Raji (cell line): ENCODE results near the gene GLT8D2.

Experiments used
- POLR2A ChIP-seq: IDR thresholded peaks from 2 replicates; pipeline ENCODE4 v1.6.1; 2011; ENCODE audit warnings: low read depth, low read length, control low read depth; ENCODE audit not compliant: insufficient read depth

Gene GLT8D2

GRCh38 chr12:104024348-104024747 lies 25.6 kb downstream of the GLT8D2 start:
- TF ChIP-seq POLR2A, result no peak

GRCh38 chr12:104023710-104024109 lies 26.3 kb downstream of the GLT8D2 start:
- TF ChIP-seq POLR2A, result no peak

DNA sequence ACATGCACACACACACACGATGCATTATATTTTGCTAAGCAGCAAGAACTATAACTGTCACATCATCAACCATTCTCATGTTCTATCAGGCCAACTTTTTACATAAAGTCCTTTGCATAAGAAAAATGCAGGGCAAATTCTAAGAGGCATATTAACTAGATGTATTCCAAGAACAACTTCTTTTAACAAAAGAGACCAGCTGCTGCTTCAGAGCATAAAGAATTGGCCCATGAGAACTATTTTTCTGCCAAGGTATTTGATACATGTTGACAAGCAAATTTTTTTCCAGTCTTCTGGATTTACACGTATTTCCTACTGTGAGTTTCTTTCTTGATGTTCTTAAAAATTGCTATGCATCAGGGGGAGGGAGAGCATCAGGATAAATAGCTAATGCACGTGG lies 27.2 kb downstream of the GLT8D2 start:
- TF ChIP-seq POLR2A, result no peak

GRCh38 chr12:104012331-104012730 lies 37.7 kb downstream of the GLT8D2 start:
- no peak for TF ChIP-seq POLR2A

- no peak for TF ChIP-seq POLR2A
Measured at GRCh38 chr12:104011253-104011652, 38.7 kb downstream of the GLT8D2 start.

DNA sequence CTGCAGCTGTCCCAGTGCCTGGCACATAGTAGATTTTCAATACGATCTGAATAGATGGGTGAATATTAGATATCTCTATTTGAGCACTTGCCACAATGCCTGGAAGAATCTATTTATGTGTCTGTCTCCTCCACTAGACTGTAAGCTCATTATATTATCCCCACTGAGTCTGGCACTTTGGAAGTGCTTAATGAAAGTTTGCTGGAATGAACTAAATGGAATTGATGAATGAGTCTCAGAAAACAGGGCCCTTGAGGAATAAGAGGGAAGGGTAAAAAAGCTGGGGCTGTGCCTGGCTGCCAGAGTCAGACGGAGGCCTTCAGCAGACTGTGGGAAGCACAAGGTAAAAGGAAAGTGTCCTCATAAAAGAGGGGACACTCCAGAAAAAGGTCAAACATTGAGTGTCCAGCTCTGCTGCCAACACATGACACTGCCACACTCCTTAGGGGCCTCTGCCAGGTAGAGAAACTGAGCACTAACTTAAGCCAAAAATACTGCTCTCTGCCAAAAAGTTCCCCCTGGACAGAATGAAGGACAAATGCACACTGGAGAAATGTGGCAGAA lies 39.3 kb downstream of the GLT8D2 start:
- no peak for TF ChIP-seq POLR2A

- no peak for TF ChIP-seq POLR2A
Measured at GRCh38 chr12:104010121-104010520, 39.9 kb downstream of the GLT8D2 start.

GRCh38 chr12:104006929-104007328 lies 43.1 kb downstream of the GLT8D2 start:
- no peak for TF ChIP-seq POLR2A

DNA sequence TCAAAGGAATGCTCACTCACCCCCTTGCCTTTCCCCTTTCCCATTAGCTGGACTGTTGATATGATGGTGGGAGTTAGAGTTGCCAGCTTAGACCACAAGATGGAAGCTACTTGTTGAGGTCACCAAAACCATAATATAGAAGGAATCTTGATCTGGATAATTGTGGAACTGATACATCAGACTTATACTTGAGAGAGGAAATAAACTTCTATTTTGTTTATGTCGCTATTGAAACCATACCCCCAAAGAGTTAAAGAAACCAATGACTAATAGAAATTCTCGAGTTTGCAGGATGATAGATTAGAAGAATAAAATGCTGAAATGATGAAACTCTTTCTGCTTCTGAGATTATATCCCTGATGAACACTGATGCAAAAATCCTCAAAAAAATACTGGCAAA lies 46.4 kb downstream of the GLT8D2 start:
- no peak for TF ChIP-seq POLR2A

- TF ChIP-seq POLR2A, result no peak
Measured at GRCh38 chr12:104002686-104003085, 47.3 kb downstream of the GLT8D2 start.

- no peak for TF ChIP-seq POLR2A
Measured at GRCh38 chr12:104000807-104001434, 49.1 kb downstream of the GLT8D2 start.

DNA sequence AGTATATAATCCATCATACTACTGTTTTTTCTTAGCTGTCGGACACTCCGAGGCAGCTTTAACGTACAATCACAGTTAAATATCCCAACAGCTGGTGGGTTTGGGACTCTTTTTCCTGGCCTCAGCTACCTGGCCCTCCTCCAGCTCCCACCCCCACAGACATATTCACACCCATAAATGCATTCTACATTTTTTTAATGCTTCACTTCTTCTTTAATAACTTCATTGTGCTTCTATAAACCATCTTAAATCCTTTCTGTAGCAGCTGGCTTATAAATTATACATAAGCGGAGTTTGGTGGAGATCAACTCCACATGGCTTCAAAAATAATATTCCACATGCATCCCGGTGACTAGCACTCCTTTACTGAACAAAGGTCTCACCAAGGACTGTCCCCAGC lies 51.0 kb downstream of the GLT8D2 start:
- no peak for TF ChIP-seq POLR2A

DNA sequence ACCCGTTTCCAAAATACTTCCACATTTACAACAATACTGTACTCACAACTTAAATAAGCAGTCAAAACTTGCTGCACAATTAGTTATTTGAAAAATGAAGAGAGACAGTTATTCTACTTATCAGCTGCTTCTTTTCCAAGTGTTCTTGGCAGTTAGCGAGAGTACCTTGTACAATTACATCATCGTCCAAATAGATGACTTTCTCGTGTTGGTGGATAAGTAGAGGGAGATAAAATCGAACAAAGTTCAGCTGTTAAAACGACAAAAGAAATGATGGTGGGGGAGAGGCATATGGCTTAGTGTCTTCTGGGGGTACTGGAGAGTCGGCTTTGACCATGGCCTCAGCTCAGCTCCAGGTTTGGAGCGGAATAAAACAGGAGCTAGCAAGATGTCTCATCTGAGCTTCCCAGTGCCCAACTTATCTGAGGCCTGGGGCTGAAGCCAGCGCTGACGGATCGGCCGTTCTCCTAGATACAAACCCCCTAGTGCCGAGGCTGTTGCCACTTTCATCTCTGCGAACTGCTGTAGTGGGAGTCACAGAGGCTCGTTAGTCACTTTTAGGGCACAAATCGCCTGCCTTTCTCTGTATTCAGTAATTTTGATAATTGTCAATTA lies 52.6 kb downstream of the GLT8D2 start:
- no peak for TF ChIP-seq POLR2A

- TF ChIP-seq POLR2A, result no peak
Measured at GRCh38 chr12:103996595-103996994, 53.4 kb downstream of the GLT8D2 start.

DNA sequence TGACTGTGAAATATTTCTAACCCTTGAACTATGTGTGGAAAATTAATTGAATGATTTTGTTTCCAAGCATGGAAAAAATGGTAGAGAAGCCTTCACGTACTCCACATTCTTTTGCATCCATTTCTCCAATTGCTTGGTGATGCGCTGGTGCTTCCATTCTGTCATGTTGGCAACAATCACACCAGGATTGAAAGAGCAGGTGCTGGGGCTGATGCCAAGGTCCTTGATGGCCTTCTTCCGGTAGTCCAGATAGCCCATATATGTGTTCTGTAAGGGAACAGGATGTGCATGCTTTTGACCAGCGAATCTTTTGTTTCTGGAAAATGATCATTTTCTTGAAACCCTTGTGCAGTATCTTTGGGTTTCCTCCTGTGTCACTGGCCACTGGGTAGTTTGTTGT lies 55.8 kb downstream of the GLT8D2 start:
- TF ChIP-seq POLR2A, result no peak

GRCh38 chr12:103986829-103987228 lies 63.2 kb downstream of the GLT8D2 start:
- no peak for TF ChIP-seq POLR2A
